HG02798 (cell line): ENCODE results near the gene ING5.
"Not testable (repeated sequence)": the region's sequence is repeated elsewhere in the genome, so short reads cannot be mapped to it uniquely, and the experiment has no call there.

Source experiments
- ATAC-seq: cut with Tn5 transposase; IDR thresholded peaks from one replicate; pipeline ENCODE4 v1.9.1; 2021; ENCODE audit warnings: mild to moderate bottlenecking; ENCODE audit not compliant: unreplicated experiment, poor library complexity

The ING5 gene

GRCh38 chr2:241702155-241703031 is 554 bp downstream of the ING5 start:
- ATAC-seq, result peak; percentile 72

DNA sequence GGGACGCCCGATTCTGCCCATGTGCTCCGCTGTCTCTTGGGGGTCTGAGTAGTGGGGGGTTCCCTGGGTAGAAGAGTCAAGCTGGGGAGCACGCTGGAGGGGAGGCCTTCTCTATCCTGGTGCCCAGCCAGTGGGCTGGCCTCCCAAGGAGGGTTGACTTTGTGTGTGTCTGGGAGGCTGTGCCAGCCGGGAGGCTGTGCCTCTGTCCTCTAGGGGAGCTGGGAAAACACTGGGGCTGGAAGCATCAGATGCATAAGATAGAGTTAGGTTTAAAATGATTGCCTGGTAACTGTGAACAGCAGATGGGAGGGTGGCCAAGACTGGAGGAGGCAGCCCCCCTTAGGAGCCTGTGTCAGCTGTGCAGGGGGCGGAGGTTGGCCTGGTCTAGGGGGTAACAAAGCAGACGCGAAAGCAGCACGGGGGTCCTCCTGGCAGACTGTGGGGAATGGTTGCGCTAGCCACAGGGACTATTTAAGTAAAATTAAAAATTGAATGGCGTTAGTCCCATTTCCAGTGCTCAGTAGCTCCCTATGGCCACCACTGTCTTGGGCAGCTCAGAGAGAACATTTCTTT is 1.3 kb downstream of the ING5 start:
- ATAC-seq, result no peak

DNA sequence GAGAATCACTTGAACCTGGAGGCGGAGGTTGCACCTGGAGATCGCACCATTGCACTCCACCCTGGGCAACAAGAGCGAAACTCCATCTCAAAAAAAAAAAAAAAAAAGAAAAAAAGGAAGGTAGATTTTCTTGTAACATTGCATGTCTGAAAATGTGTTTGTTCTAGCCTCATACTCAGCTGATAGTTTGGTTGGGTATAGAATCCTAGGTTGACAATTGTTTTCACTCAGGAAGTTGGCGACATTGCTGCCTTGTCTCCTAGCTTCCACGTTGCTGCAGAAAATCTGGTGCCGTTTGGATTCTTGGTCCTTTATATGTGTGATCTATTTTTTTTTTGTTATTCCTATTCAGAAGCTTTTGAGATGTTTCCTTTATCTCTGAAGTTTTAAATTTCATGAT is 4.7 kb downstream of the ING5 start:
- ATAC-seq, result no peak

- no peak for ATAC-seq
Observed at GRCh38 chr2:241708879-241709278, 7.0 kb downstream of the ING5 start.

DNA sequence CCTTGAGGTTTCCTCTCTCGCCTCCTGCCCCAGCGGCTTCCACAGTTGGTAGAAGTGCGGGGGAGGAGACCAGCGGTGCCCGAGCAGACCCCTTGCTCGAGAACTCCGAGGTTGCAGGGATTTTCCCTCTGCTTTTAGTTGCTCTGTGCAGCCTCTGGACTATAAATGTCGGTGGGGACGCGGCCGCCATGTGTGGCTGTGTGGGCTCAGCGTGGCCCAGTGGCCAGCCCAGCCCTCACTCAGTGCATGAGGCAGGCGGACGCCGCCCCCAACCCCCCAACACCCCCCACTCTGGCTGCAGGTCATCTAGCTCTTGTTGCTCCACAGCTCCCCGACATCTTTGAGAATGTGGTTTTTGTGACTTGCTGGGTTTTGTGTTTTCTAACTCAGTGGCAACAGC is 17.3 kb downstream of the ING5 start:
- ATAC-seq, result no peak

DNA sequence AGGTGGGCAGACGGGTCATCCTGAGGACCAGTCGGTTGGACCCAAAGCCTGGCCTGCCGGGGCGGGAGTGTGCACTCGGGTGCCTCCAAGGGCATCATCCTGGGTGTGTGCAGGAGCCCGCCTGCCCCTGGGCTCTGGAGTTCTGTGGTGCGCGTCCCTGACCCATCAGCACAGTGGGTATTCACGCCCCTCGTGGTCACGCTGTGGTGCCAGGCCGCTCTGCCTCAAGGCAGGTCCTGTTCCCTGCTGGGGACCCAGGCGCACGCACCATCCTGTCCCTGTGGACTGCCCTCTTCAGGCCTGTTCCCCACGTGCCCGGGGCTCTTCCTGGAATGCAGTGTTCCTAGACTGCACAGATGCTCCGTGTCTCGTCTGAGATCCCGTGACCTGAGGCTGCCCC is 18.3 kb downstream of the ING5 start:
- no peak for ATAC-seq

- ATAC-seq, result no peak
Observed at GRCh38 chr2:241720560-241720959, 18.7 kb downstream of the ING5 start.

DNA sequence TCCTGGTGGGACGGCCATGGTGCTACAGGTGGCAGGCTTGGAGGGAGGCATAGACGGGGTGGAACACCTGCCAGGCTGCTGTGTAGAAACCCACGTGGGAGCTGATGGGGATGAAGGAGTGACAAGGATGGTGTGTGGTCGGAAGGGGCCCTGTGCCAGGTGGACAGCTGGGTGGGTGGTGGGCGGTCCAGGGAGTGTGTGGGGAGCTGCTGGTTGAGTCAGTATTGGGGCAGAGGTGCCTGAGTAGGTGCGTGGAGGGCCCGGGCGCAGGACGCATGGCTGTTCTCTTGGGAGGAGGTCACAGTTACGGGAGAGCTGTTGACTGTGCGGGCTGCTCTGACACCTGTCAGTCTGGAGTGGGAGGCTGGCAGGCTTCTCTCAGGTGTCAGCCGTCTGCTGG is 20.0 kb downstream of the ING5 start:
- no peak for ATAC-seq

GRCh38 chr2:241722896-241723454 is 21.1 kb downstream of the ING5 start:
- ATAC-seq, result no peak

GRCh38 chr2:241724259-241724974 is 22.6 kb downstream of the ING5 start:
- no peak for ATAC-seq

DNA sequence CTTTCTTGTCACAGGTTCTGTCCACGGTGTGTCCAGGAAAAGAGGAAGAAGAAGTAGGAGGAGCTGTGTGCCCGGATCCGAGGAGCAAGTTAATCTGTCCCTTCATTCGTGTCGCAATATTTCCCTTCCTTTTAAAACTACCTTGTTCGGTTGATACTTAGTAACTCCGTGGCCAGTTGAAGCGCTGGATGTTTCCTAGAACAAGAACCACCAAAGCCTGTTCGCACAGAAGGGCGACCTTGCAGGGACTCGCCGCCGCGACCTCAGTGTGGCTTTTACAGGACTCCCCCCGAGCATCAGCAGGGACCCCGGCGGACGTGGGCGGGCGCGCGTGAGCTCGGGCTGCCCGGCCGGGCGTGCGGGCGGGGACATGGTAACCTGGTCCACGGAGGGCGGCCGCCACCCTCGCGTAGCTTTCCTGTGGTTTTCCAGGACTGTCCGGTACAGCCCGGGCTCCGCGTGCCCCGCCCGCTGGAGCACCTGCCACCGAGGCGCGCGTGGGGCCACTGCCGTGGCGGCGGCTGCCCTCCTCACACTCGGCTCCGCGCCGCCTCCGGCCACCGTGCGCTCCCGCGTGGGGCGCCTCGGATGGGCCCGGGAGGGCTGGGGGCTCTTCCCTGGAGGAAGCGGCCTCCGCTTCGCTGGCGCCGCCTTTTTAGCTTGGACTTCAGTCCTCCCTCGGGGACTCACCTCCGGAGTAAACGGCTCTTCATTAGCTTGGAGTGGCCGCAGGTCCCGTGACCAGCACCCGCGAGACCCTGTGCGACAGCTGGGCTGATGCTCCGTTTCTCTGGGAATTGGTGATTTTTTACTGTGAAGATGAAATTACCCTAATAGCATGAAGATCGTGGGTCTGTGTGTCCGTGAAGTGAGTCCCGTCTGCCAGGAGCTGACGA is 23.4 kb downstream of the ING5 start:
- no peak for ATAC-seq

GRCh38 chr2:241726459-241726858 is 24.6 kb downstream of the ING5 start:
- no peak for ATAC-seq

- no peak for ATAC-seq
Observed at GRCh38 chr2:241728000-241728399, 26.2 kb downstream of the ING5 start.

GRCh38 chr2:241728627-241729026 is 26.8 kb downstream of the ING5 start:
- no peak for ATAC-seq

GRCh38 chr2:241729868-241730267 is 28.0 kb downstream of the ING5 start:
- ATAC-seq, result no peak

DNA sequence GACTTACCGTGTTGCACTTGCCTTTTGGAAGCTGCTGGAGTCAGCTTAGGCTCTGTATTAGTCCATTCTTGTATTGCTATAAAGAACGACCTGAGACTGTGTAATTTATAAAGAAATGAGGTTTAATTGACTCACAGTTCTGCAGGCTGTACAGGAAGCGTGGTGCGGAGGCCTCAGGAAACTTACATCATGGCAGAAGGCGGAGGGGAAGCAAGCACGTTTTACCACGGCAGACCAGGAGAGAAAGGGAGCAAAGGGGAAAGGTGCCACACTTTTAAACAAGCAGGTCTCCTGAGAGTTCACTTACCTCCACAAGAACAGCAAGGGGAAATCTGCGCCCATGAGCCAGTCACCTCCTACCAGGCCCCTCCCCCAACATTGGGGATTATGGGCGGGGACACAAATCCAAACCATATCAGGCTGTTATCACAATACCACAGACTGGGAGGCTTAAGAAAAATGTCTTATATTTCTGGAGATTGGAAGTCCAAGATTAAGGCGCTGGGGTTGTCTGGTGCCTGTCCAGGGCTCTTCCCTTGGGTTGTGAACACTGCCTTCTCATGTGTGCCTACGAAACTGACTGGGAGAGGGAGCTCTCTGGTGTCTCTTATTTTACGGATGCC is 28.9 kb downstream of the ING5 start:
- ATAC-seq, result no peak

- ATAC-seq, result not testable (repeated sequence)
Observed at GRCh38 chr2:241732513-241733186, 30.8 kb downstream of the ING5 start.

DNA sequence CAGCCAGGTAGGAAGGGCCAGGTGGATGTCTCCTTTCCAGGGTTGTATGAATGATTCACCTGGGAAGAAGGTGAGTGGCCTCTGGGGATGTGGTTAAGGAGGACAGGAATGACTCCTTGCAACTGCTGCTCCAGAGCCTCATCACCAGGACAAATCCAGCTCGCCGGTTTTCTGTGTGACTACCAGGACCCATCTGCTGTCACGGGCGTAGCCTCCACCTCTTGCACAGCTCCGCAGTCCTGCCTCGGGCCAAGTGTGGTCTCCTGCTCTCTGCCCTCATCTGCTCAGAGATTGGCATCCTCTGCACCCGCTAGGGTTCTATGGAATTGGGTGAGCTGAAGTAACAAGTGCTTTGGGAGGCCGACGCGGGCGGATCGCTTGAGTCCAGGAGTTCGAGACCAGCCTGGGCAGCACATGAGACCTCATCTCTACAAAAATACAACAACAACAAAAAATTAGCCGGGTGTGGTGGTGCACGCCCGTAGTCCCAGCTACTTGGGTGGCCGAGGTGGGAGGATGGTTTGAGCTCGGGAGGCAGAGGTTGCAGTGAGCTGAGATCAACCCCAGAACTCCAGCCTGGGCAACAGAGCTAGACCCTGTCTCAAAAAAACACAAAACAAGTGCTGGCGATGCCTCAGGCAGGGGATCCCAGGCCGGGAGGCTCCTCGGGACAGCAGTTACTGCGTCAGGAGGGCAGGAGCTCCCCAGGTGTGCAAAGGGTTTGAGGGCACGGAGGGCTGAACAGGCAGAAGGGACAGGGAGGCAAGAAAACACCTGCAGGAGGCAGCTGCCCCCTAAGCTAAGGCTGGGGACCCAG is 31.8 kb downstream of the ING5 start:
- no peak for ATAC-seq

DNA sequence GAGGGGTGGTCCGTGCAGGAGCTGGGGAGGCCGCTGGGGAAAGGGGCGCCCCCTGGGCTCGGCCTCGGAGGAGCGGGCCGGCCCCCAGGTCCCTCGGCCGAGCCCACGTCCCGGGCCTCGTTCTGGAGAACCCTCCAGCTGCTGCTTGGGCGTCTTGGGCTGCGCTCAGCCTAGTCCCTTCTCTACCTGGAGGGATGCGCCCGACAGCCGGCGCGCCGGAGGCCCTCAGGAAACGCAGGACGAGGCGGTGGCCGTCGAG is 32.3 kb downstream of the ING5 start:
- ATAC-seq, result no peak
